ENCODE data around the gene GPR160. TPM values are rescaled to one million over a fixed set of nuclear protein-coding genes. Genes with fewer than 3 reads are reported as not detected.

GPR160 gene
- total and polyA plus RNA-seq, 10 of the 15 experiments (the other 5 are each of a cell fraction or from before 2014, with no cell fraction given) = 1.2 to 57.7 (median 30.9) TPM

DNA sequence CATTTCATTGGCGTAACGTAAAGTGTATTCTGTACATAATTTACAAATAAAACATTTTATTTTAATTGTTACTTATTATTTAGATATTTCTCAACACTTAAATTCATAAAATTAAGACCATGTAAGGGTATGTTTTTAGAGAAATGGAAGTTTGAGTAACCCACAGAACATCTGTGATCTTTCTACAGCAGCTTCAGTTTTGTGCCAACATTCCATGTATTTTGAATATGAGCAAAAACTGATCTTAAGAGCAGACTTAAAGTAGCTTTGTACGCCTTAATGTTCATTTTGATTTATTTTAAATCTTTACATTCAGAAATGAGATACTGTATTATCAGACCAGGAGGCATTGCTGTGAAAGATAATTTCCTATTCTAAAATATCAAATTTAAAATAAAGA, 44.0 kb upstream of the GPR160 start:
- FAIRE-seq = no peak
- H3K36me3 ChIP-seq (ENCODE audit: control insufficient read depth in 2 of 2, insufficient read depth in 2 of 2, low read length in 1 of 2) = peaks cover 8 to 37% of the 10 kb centered on the region in 2 experiments; a peak in 3 of 4 replicates

DNA sequence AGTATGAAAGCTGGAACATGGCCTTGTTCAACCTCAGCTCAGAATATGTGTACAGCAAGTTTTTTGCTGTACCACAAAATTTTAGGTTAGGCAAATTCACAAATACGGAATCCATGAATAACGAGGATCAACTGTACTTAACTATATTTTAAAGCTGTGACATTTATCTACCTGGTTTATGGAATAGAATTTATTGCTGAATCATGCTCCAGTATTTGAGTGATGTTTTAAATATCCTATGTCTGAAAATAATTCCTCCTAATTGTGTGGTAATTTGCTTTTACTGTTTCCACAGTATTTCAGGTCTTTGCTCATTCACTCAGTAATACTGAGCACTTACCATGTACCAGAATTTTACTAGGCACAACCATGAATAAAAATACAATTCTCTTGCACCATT, 41.7 kb upstream of the GPR160 start:
- intact Hi-C loops (cut with micrococcal nuclease; ENCODE audit: unreplicated experiment) = no loop called here
- ChIA-PET CTCF (interaction anchor here (0.6 to 1.2 kb wide), 2 partner anchors 229 to 1054 kb away, joined by 3 to 4 read pairs; no protein-coding TSS in a partner anchor), SMC1A (ENCODE audit: uncharacterized antibody, unreplicated experiment) (interaction anchor here (0.6 to 1.1 kb wide), 4 partner anchors 14 to 42 kb away, joined by 3 to 4 read pairs (median 3); partner anchors contain the start of gene SEC62), RAD21 (ENCODE audit: unreplicated experiment) (no interaction called here), POLR2A (interaction anchor here (0.5 to 0.7 kb wide), 2 partner anchors 11 to 39 kb away, joined by 3 to 4 read pairs; no protein-coding TSS in a partner anchor)
- Histone ChIP-seq H3K79me2 (ENCODE audit: control insufficient read depth, insufficient read depth, low read length) (no peaks in the 10 kb centered on the region), H4K20me1 (ENCODE audit: control insufficient read depth, insufficient read depth) (no peaks in the 10 kb centered on the region; the same call in 1 of the 2 replicates), H3K36me3 (ENCODE audit: control insufficient read depth in 2 of 2, insufficient read depth in 2 of 2, low read length in 1 of 2) (peaks cover 5 to 30% of the 10 kb centered on the region in 2 experiments; a peak in 3 of 4 replicates), H3K9me3 (replicated peaks; ENCODE audit: control insufficient read depth, insufficient read depth, low read length) (no peaks in the 10 kb centered on the region), H3K4me3 (no peak overlapping the region), H3K27me3 (replicated peaks in 1 of 2; ENCODE audit: control insufficient read depth in 2 of 2, insufficient read depth in 2 of 2, low read length in 1 of 2) (no peaks in the 10 kb centered on the region), H3K4me2 (ENCODE audit: control insufficient read depth, insufficient read depth) (no peak overlapping the region), H2AFZ (ENCODE audit: control insufficient read depth, low read depth, low read length) (no peak overlapping the region), H3K4me1 (ENCODE audit: control insufficient read depth, insufficient read depth, low read length) (peaks cover 12% of the 10 kb centered on the region), H3K9ac (ENCODE audit: control insufficient read depth, insufficient read depth, low read length) (no peak overlapping the region), H3K27ac (ENCODE audit: control insufficient read depth, insufficient read depth) (no peak overlapping the region)
- in situ Hi-C loops (cut with MboI) = no loop called here
- no peak for ATAC-seq
- no peak for FAIRE-seq
- DNase-seq (ENCODE audit: low read depth, low spot score) = no peak
- BruUV-seq (replicated peaks) = no TSS peak
- WGBS (ENCODE audit: insufficient coverage, insufficient replicate concordance, low lambda C conversion rate, missing lambda C conversion rate) = 98% methylated on average over 2 of the region's 2 CpGs
- TF ChIP-seq NBN (IDR thresholded peaks at IDR 0.05) (no peak), MEF2B (IDR thresholded peaks at IDR 0.05; ENCODE audit: partially characterized antibody, poor library complexity, severe bottlenecking) (no peak), RELB (IDR thresholded peaks at IDR 0.05; ENCODE audit: low read depth) (no peak), MTA2 (IDR thresholded peaks at IDR 0.05; ENCODE audit: low read depth) (no peak)
- TF ChIP-seq, protein P1, sequence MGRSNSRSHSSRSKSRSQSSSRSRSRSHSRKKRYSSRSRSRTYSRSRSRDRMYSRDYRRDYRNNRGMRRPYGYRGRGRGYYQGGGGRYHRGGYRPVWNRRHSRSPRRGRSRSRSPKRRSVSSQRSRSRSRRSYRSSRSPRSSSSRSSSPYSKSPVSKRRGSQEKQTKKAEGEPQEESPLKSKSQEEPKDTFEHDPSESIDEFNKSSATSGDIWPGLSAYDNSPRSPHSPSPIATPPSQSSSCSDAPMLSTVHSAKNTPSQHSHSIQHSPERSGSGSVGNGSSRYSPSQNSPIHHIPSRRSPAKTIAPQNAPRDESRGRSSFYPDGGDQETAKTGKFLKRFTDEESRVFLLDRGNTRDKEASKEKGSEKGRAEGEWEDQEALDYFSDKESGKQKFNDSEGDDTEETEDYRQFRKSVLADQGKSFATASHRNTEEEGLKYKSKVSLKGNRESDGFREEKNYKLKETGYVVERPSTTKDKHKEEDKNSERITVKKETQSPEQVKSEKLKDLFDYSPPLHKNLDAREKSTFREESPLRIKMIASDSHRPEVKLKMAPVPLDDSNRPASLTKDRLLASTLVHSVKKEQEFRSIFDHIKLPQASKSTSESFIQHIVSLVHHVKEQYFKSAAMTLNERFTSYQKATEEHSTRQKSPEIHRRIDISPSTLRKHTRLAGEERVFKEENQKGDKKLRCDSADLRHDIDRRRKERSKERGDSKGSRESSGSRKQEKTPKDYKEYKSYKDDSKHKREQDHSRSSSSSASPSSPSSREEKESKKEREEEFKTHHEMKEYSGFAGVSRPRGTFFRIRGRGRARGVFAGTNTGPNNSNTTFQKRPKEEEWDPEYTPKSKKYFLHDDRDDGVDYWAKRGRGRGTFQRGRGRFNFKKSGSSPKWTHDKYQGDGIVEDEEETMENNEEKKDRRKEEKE (IDR thresholded peaks at IDR 0.05) = no peak
- TF ChIP-seq, protein P2, sequence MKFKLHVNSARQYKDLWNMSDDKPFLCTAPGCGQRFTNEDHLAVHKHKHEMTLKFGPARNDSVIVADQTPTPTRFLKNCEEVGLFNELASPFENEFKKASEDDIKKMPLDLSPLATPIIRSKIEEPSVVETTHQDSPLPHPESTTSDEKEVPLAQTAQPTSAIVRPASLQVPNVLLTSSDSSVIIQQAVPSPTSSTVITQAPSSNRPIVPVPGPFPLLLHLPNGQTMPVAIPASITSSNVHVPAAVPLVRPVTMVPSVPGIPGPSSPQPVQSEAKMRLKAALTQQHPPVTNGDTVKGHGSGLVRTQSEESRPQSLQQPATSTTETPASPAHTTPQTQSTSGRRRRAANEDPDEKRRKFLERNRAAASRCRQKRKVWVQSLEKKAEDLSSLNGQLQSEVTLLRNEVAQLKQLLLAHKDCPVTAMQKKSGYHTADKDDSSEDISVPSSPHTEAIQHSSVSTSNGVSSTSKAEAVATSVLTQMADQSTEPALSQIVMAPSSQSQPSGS (IDR thresholded peaks at IDR 0.05; ENCODE audit: low read length) = no peak

More for the DNA sequence above, 44.0 kb upstream of the GPR160 start:
- Histone ChIP-seq H2AFZ (ENCODE audit: control insufficient read depth, low read depth, low read length) (no peak overlapping the region), H3K4me1 (ENCODE audit: control insufficient read depth, insufficient read depth, low read length) (peaks cover 5% of the 10 kb centered on the region), H3K27ac (ENCODE audit: control insufficient read depth, insufficient read depth) (no peak overlapping the region), H3K9ac (ENCODE audit: control insufficient read depth, insufficient read depth, low read length) (no peak overlapping the region), H3K4me2 (ENCODE audit: control insufficient read depth, insufficient read depth) (no peak overlapping the region), H3K9me3 (replicated peaks; ENCODE audit: control insufficient read depth, insufficient read depth, low read length) (no peaks in the 10 kb centered on the region), H3K79me2 (ENCODE audit: control insufficient read depth, insufficient read depth, low read length) (no peaks in the 10 kb centered on the region), H3K4me3 (no peak overlapping the region), H4K20me1 (ENCODE audit: control insufficient read depth, insufficient read depth) (no peaks in the 10 kb centered on the region; the same call in 1 of the 2 replicates), H3K27me3 (replicated peaks in 1 of 2; ENCODE audit: control insufficient read depth in 2 of 2, insufficient read depth in 2 of 2, low read length in 1 of 2) (no peaks in the 10 kb centered on the region)
- intact Hi-C loops (cut with micrococcal nuclease; ENCODE audit: unreplicated experiment) = no loop called here
- CTCF ChIA-PET = no interaction called here
- WGBS (ENCODE audit: insufficient coverage, insufficient replicate concordance, low lambda C conversion rate, missing lambda C conversion rate) = 98% methylated on average over 3 of the region's 3 CpGs
- TF ChIP-seq BCL3 (IDR thresholded peaks at IDR 0.05; ENCODE audit: borderline replicate concordance, insufficient read depth, low read depth, low read length, poor library complexity, severe bottlenecking) = no peak
- no peak for TF ChIP-seq SRF (IDR thresholded peaks at IDR 0.05; ENCODE audit: low read depth in 2 of 2, low read length in 2 of 2)
- in situ Hi-C loops (cut with MboI) = no loop called here
- SMC1A ChIA-PET (ENCODE audit: uncharacterized antibody, unreplicated experiment) = no interaction called here
- ATAC-seq (no peak), DNase-seq (ENCODE audit: low read depth, low spot score) (no peak)
- POLR2A ChIA-PET = no interaction called here
- RAD21 ChIA-PET (ENCODE audit: unreplicated experiment) = no interaction called here
- BruUV-seq (replicated peaks) = no TSS peak
